Measurements from ENCODE around the gene CEBPA. TPM values are rescaled to one million over a fixed set of nuclear protein-coding genes. Genes with fewer than 3 reads are reported as not detected.

The CEBPA gene
- total and polyA plus RNA-seq, 2 experiments from 2014 or later, result 0.50 to 2.6 TPM

DNA sequence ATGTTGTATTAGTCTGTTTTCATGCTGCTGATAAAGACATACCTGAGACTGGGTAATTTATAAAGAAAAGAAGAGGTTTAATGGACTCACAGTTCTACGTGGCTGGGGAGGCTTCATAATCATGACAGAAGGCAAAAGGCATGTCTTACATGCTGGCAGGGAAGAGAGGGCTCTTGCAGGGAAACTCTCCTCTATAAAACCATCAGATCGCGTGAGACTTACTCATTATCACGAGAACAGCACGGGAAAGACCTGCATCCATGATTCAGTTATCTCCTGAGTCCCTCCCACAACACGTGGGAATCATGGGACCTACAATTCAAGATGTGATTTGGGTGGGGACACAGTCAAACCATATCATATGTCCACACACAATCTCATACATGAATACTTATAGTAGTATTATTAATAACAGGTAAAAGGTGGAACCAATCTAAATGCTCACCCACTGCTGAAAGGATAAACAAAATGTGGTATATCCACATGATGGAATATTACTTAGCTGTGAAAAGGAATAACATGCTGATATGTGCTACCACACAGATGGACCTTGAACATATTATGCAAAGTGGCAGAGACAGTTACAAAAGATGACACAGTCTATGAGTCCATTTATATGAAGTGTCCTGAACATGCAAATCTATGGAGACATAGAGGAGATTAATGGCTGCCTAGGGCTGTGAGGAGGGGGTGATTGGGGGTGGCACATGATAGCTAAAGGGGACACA is 20.9 kb upstream of the CEBPA start:
- Histone ChIP-seq H2AFZ (no peak overlapping the region), H3K27ac (ENCODE audit: low read depth) (no peak overlapping the region), H3K4me1 (ENCODE audit: insufficient read depth) (no peaks in the 10 kb centered on the region), H4K20me1 (replicated peaks; ENCODE audit: insufficient read depth) (no peaks in the 10 kb centered on the region), H3K36me3 (ENCODE audit: insufficient read depth) (no peaks in the 10 kb centered on the region), H3K9me2 (ENCODE audit: insufficient read depth) (no peaks in the 10 kb centered on the region), H3K4me2 (no peak overlapping the region), H3K4me3 (no peak overlapping the region), H3K79me2 (replicated peaks; ENCODE audit: insufficient read depth) (no peaks in the 10 kb centered on the region), H3F3A (replicated peaks; ENCODE audit: low read depth) (no peaks in the 10 kb centered on the region), H3K27me3 (ENCODE audit: insufficient read depth) (no peaks in the 10 kb centered on the region)
- no peak overlapping the region for H3K4me3 Mint-ChIP-seq
- H3K4me1 Mint-ChIP-seq, result no peaks in the 10 kb centered on the region; the same call in 2 of the 3 replicates
- ATAC-seq (no peak), DNase-seq (ENCODE audit: low spot score) (no peak)
- peaks cover 27% of the 10 kb centered on the region; the same call in 2 of the 3 replicates for H3K9me3 Mint-ChIP-seq
- H3K36me3 Mint-ChIP-seq (ENCODE audit: low read depth), result peaks cover 15% of the 10 kb centered on the region; the same call in 2 of the 3 replicates
- no peak overlapping the region for H3K27ac Mint-ChIP-seq
- TF ChIP-seq, protein P1, sequence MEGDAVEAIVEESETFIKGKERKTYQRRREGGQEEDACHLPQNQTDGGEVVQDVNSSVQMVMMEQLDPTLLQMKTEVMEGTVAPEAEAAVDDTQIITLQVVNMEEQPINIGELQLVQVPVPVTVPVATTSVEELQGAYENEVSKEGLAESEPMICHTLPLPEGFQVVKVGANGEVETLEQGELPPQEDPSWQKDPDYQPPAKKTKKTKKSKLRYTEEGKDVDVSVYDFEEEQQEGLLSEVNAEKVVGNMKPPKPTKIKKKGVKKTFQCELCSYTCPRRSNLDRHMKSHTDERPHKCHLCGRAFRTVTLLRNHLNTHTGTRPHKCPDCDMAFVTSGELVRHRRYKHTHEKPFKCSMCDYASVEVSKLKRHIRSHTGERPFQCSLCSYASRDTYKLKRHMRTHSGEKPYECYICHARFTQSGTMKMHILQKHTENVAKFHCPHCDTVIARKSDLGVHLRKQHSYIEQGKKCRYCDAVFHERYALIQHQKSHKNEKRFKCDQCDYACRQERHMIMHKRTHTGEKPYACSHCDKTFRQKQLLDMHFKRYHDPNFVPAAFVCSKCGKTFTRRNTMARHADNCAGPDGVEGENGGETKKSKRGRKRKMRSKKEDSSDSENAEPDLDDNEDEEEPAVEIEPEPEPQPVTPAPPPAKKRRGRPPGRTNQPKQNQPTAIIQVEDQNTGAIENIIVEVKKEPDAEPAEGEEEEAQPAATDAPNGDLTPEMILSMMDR (conservative IDR thresholded peaks at IDR 0.05; ENCODE audit: low read depth in 2 of 2), result no peak
- TF ChIP-seq, protein P2, sequence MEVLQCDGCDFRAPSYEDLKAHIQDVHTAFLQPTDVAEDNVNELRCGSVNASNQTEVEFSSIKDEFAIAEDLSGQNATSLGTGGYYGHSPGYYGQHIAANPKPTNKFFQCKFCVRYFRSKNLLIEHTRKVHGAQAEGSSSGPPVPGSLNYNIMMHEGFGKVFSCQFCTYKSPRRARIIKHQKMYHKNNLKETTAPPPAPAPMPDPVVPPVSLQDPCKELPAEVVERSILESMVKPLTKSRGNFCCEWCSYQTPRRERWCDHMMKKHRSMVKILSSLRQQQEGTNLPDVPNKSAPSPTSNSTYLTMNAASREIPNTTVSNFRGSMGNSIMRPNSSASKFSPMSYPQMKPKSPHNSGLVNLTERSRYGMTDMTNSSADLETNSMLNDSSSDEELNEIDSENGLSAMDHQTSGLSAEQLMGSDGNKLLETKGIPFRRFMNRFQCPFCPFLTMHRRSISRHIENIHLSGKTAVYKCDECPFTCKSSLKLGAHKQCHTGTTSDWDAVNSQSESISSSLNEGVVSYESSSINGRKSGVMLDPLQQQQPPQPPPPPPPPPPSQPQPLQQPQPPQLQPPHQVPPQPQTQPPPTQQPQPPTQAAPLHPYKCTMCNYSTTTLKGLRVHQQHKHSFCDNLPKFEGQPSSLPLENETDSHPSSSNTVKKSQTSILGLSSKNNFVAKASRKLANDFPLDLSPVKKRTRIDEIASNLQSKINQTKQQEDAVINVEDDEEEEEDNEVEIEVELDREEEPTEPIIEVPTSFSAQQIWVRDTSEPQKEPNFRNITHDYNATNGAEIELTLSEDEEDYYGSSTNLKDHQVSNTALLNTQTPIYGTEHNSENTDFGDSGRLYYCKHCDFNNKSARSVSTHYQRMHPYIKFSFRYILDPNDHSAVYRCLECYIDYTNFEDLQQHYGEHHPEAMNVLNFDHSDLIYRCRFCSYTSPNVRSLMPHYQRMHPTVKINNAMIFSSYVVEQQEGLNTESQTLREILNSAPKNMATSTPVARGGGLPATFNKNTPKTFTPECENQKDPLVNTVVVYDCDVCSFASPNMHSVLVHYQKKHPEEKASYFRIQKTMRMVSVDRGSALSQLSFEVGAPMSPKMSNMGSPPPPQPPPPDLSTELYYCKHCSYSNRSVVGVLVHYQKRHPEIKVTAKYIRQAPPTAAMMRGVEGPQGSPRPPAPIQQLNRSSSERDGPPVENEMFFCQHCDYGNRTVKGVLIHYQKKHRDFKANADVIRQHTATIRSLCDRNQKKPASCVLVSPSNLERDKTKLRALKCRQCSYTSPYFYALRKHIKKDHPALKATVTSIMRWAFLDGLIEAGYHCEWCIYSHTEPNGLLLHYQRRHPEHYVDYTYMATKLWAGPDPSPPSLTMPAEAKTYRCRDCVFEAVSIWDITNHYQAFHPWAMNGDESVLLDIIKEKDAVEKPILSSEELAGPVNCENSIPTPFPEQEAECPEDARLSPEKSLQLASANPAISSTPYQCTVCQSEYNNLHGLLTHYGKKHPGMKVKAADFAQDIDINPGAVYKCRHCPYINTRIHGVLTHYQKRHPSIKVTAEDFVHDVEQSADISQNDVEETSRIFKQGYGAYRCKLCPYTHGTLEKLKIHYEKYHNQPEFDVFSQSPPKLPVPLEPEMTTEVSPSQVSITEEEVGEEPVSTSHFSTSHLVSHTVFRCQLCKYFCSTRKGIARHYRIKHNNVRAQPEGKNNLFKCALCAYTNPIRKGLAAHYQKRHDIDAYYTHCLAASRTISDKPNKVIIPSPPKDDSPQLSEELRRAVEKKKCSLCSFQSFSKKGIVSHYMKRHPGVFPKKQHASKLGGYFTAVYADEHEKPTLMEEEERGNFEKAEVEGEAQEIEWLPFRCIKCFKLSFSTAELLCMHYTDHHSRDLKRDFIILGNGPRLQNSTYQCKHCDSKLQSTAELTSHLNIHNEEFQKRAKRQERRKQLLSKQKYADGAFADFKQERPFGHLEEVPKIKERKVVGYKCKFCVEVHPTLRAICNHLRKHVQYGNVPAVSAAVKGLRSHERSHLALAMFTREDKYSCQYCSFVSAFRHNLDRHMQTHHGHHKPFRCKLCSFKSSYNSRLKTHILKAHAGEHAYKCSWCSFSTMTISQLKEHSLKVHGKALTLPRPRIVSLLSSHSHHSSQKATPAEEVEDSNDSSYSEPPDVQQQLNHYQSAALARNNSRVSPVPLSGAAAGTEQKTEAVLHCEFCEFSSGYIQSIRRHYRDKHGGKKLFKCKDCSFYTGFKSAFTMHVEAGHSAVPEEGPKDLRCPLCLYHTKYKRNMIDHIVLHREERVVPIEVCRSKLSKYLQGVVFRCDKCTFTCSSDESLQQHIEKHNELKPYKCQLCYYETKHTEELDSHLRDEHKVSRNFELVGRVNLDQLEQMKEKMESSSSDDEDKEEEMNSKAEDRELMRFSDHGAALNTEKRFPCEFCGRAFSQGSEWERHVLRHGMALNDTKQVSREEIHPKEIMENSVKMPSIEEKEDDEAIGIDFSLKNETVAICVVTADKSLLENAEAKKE (CRISPR knock-in tag; IDR thresholded peaks at IDR 0.05), result no peak
- TF ChIP-seq EZH2 (IDR thresholded peaks at IDR 0.05; ENCODE audit: low read depth, unreplicated experiment), result no peak
- TF ChIP-seq REST (IDR thresholded peaks at IDR 0.05; ENCODE audit: unreplicated experiment), result no peak
- no peak for TF ChIP-seq ZNF114 (CRISPR knock-in tag; IDR thresholded peaks at IDR 0.05)
- peaks cover 4% of the 10 kb centered on the region for H3K27me3 Mint-ChIP-seq (ENCODE audit: insufficient read depth, low read depth, poor library complexity)

Measured in GM23338 (cell line).